ENCODE measurements around the gene SLC12A3. TPM values are rescaled to one million over a fixed set of nuclear protein-coding genes. Genes with fewer than 3 reads are reported as not detected.

The SLC12A3 gene
- total RNA-seq, 1 experiment from 2014 or later, result not detected

GRCh38 chr16:56817056-56817455, 48.0 kb upstream of the SLC12A3 start:
- no peak overlapping the region for H3K4me3 Mint-ChIP-seq
- ChIA-PET POLR2A (no interaction called here), CTCF (interaction anchor here (1.1 to 1.6 kb wide), 2 partner anchors 24 to 51 kb away, joined by 3 to 4 read pairs; no protein-coding TSS in a partner anchor)
- no peaks in the 10 kb centered on the region for H3K9me3 Mint-ChIP-seq
- H3K4me1 Mint-ChIP-seq, result peaks cover 6% of the 10 kb centered on the region; the same call in 1 of the 2 replicates
- H3K27ac Mint-ChIP-seq, result no peak overlapping the region
- DNase-seq (ENCODE audit: low spot score) (no peak), ATAC-seq (no peak)
- TF ChIP-seq, protein P1, sequence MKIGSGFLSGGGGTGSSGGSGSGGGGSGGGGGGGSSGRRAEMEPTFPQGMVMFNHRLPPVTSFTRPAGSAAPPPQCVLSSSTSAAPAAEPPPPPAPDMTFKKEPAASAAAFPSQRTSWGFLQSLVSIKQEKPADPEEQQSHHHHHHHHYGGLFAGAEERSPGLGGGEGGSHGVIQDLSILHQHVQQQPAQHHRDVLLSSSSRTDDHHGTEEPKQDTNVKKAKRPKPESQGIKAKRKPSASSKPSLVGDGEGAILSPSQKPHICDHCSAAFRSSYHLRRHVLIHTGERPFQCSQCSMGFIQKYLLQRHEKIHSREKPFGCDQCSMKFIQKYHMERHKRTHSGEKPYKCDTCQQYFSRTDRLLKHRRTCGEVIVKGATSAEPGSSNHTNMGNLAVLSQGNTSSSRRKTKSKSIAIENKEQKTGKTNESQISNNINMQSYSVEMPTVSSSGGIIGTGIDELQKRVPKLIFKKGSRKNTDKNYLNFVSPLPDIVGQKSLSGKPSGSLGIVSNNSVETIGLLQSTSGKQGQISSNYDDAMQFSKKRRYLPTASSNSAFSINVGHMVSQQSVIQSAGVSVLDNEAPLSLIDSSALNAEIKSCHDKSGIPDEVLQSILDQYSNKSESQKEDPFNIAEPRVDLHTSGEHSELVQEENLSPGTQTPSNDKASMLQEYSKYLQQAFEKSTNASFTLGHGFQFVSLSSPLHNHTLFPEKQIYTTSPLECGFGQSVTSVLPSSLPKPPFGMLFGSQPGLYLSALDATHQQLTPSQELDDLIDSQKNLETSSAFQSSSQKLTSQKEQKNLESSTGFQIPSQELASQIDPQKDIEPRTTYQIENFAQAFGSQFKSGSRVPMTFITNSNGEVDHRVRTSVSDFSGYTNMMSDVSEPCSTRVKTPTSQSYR (CRISPR knock-in tag; IDR thresholded peaks at IDR 0.05), result no peak
- TF ChIP-seq ZNF416 (CRISPR knock-in tag; IDR thresholded peaks at IDR 0.05) (no peak), HMGA2 (CRISPR knock-in tag; IDR thresholded peaks at IDR 0.05) (no peak), SMAD3 (CRISPR knock-in tag; IDR thresholded peaks at IDR 0.05; ENCODE audit: borderline replicate concordance) (no peak), ATF2 (CRISPR knock-in tag; IDR thresholded peaks at IDR 0.05; ENCODE audit: borderline replicate concordance, low read depth) (no peak), ZNF317 (CRISPR knock-in tag; IDR thresholded peaks at IDR 0.05; ENCODE audit: borderline replicate concordance, low read depth) (no peak), FOXP4 (CRISPR knock-in tag; IDR thresholded peaks at IDR 0.05) (no peak), ZNF232 (CRISPR knock-in tag; IDR thresholded peaks at IDR 0.05) (no peak), NFYB (CRISPR knock-in tag; conservative IDR thresholded peaks at IDR 0.05; ENCODE audit: low read depth) (no peak), ERG (CRISPR knock-in tag; IDR thresholded peaks at IDR 0.05) (no peak), ZNF396 (CRISPR knock-in tag; IDR thresholded peaks at IDR 0.05; ENCODE audit: borderline replicate concordance) (no peak), RORB (CRISPR knock-in tag; IDR thresholded peaks at IDR 0.05) (no peak), STAT6 (CRISPR knock-in tag; conservative IDR thresholded peaks at IDR 0.05; ENCODE audit: low read depth) (no peak)
- TF ChIP-seq, protein P2, sequence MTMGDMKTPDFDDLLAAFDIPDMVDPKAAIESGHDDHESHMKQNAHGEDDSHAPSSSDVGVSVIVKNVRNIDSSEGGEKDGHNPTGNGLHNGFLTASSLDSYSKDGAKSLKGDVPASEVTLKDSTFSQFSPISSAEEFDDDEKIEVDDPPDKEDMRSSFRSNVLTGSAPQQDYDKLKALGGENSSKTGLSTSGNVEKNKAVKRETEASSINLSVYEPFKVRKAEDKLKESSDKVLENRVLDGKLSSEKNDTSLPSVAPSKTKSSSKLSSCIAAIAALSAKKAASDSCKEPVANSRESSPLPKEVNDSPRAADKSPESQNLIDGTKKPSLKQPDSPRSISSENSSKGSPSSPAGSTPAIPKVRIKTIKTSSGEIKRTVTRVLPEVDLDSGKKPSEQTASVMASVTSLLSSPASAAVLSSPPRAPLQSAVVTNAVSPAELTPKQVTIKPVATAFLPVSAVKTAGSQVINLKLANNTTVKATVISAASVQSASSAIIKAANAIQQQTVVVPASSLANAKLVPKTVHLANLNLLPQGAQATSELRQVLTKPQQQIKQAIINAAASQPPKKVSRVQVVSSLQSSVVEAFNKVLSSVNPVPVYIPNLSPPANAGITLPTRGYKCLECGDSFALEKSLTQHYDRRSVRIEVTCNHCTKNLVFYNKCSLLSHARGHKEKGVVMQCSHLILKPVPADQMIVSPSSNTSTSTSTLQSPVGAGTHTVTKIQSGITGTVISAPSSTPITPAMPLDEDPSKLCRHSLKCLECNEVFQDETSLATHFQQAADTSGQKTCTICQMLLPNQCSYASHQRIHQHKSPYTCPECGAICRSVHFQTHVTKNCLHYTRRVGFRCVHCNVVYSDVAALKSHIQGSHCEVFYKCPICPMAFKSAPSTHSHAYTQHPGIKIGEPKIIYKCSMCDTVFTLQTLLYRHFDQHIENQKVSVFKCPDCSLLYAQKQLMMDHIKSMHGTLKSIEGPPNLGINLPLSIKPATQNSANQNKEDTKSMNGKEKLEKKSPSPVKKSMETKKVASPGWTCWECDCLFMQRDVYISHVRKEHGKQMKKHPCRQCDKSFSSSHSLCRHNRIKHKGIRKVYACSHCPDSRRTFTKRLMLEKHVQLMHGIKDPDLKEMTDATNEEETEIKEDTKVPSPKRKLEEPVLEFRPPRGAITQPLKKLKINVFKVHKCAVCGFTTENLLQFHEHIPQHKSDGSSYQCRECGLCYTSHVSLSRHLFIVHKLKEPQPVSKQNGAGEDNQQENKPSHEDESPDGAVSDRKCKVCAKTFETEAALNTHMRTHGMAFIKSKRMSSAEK (CRISPR knock-in tag; IDR thresholded peaks at IDR 0.05; ENCODE audit: borderline replicate concordance), result no peak
- TF ChIP-seq, protein P3, sequence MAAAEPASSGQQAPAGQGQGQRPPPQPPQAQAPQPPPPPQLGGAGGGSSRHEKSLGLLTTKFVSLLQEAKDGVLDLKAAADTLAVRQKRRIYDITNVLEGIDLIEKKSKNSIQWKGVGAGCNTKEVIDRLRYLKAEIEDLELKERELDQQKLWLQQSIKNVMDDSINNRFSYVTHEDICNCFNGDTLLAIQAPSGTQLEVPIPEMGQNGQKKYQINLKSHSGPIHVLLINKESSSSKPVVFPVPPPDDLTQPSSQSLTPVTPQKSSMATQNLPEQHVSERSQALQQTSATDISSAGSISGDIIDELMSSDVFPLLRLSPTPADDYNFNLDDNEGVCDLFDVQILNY (CRISPR knock-in tag; IDR thresholded peaks at IDR 0.05), result no peak
- TF ChIP-seq, protein P4, sequence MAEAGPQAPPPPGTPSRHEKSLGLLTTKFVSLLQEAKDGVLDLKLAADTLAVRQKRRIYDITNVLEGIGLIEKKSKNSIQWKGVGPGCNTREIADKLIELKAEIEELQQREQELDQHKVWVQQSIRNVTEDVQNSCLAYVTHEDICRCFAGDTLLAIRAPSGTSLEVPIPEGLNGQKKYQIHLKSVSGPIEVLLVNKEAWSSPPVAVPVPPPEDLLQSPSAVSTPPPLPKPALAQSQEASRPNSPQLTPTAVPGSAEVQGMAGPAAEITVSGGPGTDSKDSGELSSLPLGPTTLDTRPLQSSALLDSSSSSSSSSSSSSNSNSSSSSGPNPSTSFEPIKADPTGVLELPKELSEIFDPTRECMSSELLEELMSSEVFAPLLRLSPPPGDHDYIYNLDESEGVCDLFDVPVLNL (CRISPR knock-in tag; IDR thresholded peaks at IDR 0.05; ENCODE audit: borderline replicate concordance, low read depth), result no peak
- no peaks in the 10 kb centered on the region for H3K27me3 Mint-ChIP-seq (ENCODE audit: low read depth)
- H3K36me3 Mint-ChIP-seq, result peaks cover 16% of the 10 kb centered on the region

Data from WTC11 (cell line).